AG10803 (cell line): ENCODE results near the gene ABCB11.

Experiments used
- DNase-seq: peaks from one replicate; pipeline ENCODE4 v3.0.0; 2010; ENCODE audit warnings: low read depth
- H3K4me3 ChIP-seq: 2 replicates; pipeline ENCODE4 v1.5.1; 2011; ENCODE audit warnings: mild to moderate bottlenecking, low read length, control low read depth
- CTCF ChIP-seq: conservative IDR thresholded peaks from 2 replicates; pipeline ENCODE4 v1.5.1; 2011; ENCODE audit warnings: mild to moderate bottlenecking, low read length, control low read depth, inconsistent platforms

Gene ABCB11

GRCh38 chr2:169039702-169040101 is 8.6 kb upstream of the ABCB11 start:
- H3K4me3 ChIP-seq: no peak overlapping the region
- DNase-seq: no peak
- no peak for TF ChIP-seq CTCF

- no peak for TF ChIP-seq CTCF
- no peak for DNase-seq
- no peak overlapping the region for H3K4me3 ChIP-seq
These were observed 7.2 kb upstream of the ABCB11 start for GRCh38 chr2:169038338-169038757.

GRCh38 chr2:169036736-169037440 is 5.8 kb upstream of the ABCB11 start:
- no peak overlapping the region for H3K4me3 ChIP-seq
- DNase-seq: no peak
- TF ChIP-seq CTCF: no peak

- TF ChIP-seq CTCF: no peak
- DNase-seq: no peak
- no peak overlapping the region for H3K4me3 ChIP-seq
These were observed 4.8 kb upstream of the ABCB11 start for GRCh38 chr2:169035887-169036286.

- no peak overlapping the region for H3K4me3 ChIP-seq
- no peak for TF ChIP-seq CTCF
- DNase-seq: no peak
These were observed 3.9 kb upstream of the ABCB11 start for GRCh38 chr2:169034984-169035544.

GRCh38 chr2:169034256-169034655 is 3.1 kb upstream of the ABCB11 start:
- no peak for TF ChIP-seq CTCF
- DNase-seq: no peak
- no peak overlapping the region for H3K4me3 ChIP-seq

GRCh38 chr2:169029341-169029740 is 1.8 kb downstream of the ABCB11 start:
- no peak for TF ChIP-seq CTCF
- H3K4me3 ChIP-seq: no peak overlapping the region
- no peak for DNase-seq
